OCI-LY1 (cell line): ENCODE measurements around the gene MRTFB.

Experiments used
- H2AFZ ChIP-seq: fragments of 200-600 bp; sonication (generic), shearing (Covaris generic); 2 replicates; pipeline ENCODE4 v1.6.0; 2014; ENCODE audit warnings: antibody characterized with exemption, mild to moderate bottlenecking, low read length
- H3F3A ChIP-seq: fragments of 200-600 bp; sonication (generic), shearing (Covaris generic); 2 replicates; pipeline ENCODE4 v1.6.0; 2014; ENCODE audit warnings: mild to moderate bottlenecking, antibody characterized with exemption, low read length, moderate library complexity; ENCODE audit not compliant: insufficient read depth
- H3K27ac ChIP-seq: fragments of 200-600 bp; sonication (generic); 2 replicates; pipeline ENCODE4 v1.5.1; 2014; ENCODE audit warnings: low read length, mixed run types, mild to moderate bottlenecking, low read depth; ENCODE audit not compliant: poor library complexity, severe bottlenecking
- H3K27me3 ChIP-seq: fragments of 200-600 bp; sonication (generic); 2 replicates; pipeline ENCODE4 v1.6.0; 2014; ENCODE audit warnings: antibody characterized with exemption, mild to moderate bottlenecking, low read length, moderate library complexity; ENCODE audit not compliant: insufficient read depth
- H3K36me3 ChIP-seq: fragments of 200-600 bp; sonication (generic); 2 replicates; pipeline ENCODE4 v1.6.1; 2014; ENCODE audit warnings: mild to moderate bottlenecking, antibody characterized with exemption, low read length, moderate library complexity, mixed read lengths; ENCODE audit not compliant: insufficient read depth
- H3K4me1 ChIP-seq: fragments of 200-600 bp; sonication (generic); 2 replicates; pipeline ENCODE4 v1.5.1; 2014; ENCODE audit warnings: mild to moderate bottlenecking, low read length, moderate library complexity; ENCODE audit not compliant: insufficient read depth, severe bottlenecking
- H3K4me2 ChIP-seq: fragments of 200-600 bp; sonication (generic), shearing (Covaris generic); 2 replicates; pipeline ENCODE4 v1.6.1; 2014; ENCODE audit warnings: low read length
- H3K4me3 ChIP-seq: fragments of 200-600 bp; sonication (generic); 2 replicates; pipeline ENCODE4 v1.5.1; 2014; ENCODE audit warnings: low read length, low read depth, mild to moderate bottlenecking, mixed read lengths; ENCODE audit not compliant: poor library complexity, severe bottlenecking
- H3K79me2 ChIP-seq: fragments of 200-600 bp; shearing (Covaris generic); 2 replicates; pipeline ENCODE4 v1.6.1; 2016; ENCODE audit warnings: mixed run types, low read length, mixed read lengths; ENCODE audit not compliant: insufficient read depth
- H3K9ac ChIP-seq: fragments of 200-600 bp; sonication (generic), shearing (Covaris generic); 2 replicates; pipeline ENCODE4 v1.6.1; 2014; ENCODE audit warnings: mild to moderate bottlenecking, low read length, mixed read lengths
- H3K9me2 ChIP-seq: fragments of 200-600 bp; sonication (generic), shearing (Covaris generic); 2 replicates; pipeline ENCODE4 v1.6.1; 2014; ENCODE audit warnings: low read depth, mild to moderate bottlenecking, low read length, mixed read lengths
- H3K9me3 ChIP-seq: fragments of 200-600 bp; shearing (Covaris generic); 2 replicates; pipeline ENCODE4 v1.6.1; 2014; ENCODE audit warnings: low read length, mixed read lengths
- H4K20me1 ChIP-seq: fragments of 200-600 bp; sonication (generic), shearing (Covaris generic); 2 replicates; pipeline ENCODE4 v1.6.0; 2016; ENCODE audit warnings: mild to moderate bottlenecking, low read length; ENCODE audit not compliant: insufficient read depth
- CTCF ChIP-seq: fragments of 200-600 bp; sonication (generic), shearing (Covaris generic); IDR thresholded peaks from 2 replicates; pipeline ENCODE4 v1.5.1; 2017; ENCODE audit warnings: mild to moderate bottlenecking, antibody characterized with exemption, low read length, moderate library complexity, mixed read lengths
- EZH2 ChIP-seq: fragments of 200-600 bp; sonication (generic), shearing (Covaris generic); IDR thresholded peaks from 2 replicates; pipeline ENCODE4 v1.8.0; 2017; ENCODE audit warnings: borderline replicate concordance, mixed run types, mild to moderate bottlenecking, antibody characterized with exemption, low read length, moderate library complexity, mixed read lengths

Gene MRTFB

DNA sequence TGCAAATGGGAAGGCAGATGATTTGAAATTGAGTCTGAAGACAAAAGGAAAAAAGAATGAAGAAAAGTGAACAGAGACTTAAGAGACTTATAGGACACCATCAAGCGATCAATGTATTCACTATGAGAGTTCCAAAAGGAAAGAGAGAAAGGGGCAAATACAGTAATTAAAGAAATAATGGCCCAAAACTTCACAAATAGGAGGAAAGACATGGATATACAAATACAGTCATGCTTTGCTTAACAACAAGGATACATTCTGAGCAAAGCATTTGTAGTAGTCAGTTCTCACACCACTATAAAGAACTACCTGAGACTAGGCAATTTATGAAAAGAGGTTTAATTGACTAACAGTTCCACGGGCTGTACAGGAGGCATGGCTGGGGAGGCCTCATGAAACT is 152.5 kb downstream of the MRTFB start:
- H2AFZ ChIP-seq: no peak overlapping the region
- H3K27ac ChIP-seq: no peak overlapping the region
- no peak overlapping the region for H3K4me2 ChIP-seq
- H3K27me3 ChIP-seq: no peaks in the 10 kb centered on the region
- H3K9me2 ChIP-seq: no peaks in the 10 kb centered on the region
- H3F3A ChIP-seq: no peaks in the 10 kb centered on the region
- H3K9me3 ChIP-seq: peaks cover 4% of the 10 kb centered on the region; the same call in 1 of the 2 replicates
- no peak overlapping the region for H3K9ac ChIP-seq
- peaks cover 50% of the 10 kb centered on the region for H3K36me3 ChIP-seq
- no peaks in the 10 kb centered on the region for H3K79me2 ChIP-seq
- no peaks in the 10 kb centered on the region for H3K4me1 ChIP-seq
- no peak overlapping the region for H3K4me3 ChIP-seq
- no peak for TF ChIP-seq CTCF
- TF ChIP-seq EZH2: no peak
- H4K20me1 ChIP-seq: no peaks in the 10 kb centered on the region

GRCh38 chr16:14225457-14225856 is 154.3 kb downstream of the MRTFB start:
- Histone ChIP-seq H3K27me3 (no peaks in the 10 kb centered on the region), H3K9ac (no peak overlapping the region), H4K20me1 (no peaks in the 10 kb centered on the region), H3K4me2 (no peak overlapping the region), H3K4me1 (no peaks in the 10 kb centered on the region), H3K9me3 (peaks cover 4% of the 10 kb centered on the region; the same call in 1 of the 2 replicates), H3K27ac (no peak overlapping the region), H2AFZ (no peak overlapping the region), H3K79me2 (no peaks in the 10 kb centered on the region), H3K4me3 (no peak overlapping the region), H3K36me3 (peaks cover 47% of the 10 kb centered on the region), H3K9me2 (no peaks in the 10 kb centered on the region), H3F3A (no peaks in the 10 kb centered on the region)
- TF ChIP-seq EZH2: no peak

DNA sequence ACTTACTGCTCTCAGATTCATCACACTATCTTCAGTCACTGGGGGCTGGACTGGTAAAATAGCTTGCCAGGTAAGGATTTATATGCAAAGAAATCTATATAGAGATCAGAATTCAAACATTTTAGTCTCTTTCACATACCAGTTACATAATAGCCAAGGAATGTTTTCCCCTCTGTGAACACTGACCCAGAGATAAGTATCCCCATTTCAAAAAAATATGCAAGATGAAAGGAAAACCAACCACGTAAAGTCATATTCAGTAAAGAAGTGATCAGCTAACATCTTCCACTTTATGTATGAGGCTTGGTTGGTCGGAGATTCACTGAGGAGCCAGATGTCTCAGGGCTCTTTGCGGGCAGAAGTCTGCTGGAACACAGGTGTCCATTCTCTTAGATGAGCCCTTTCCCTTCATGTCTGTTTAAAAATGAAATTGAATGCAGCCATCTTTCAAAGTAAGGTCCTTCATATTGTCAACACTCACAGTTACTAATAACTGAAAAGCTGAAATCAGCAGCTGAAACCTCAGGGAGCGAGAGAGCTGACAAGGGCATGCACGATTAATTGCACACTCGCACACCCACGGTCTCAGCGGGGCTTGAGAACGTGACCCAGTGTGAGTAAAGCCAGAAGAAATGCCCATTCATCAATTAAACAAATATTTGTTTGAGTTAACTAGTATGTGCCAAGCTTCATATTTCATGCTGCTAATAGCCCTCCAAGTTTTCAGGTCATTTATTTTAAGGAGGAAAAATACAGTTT is 161.2 kb downstream of the MRTFB start:
- peaks cover 11% of the 10 kb centered on the region; the same call in 1 of the 2 replicates for H3K36me3 ChIP-seq
- no peaks in the 10 kb centered on the region for H3K27me3 ChIP-seq
- H3K79me2 ChIP-seq: no peaks in the 10 kb centered on the region
- no peak overlapping the region for H2AFZ ChIP-seq
- no peaks in the 10 kb centered on the region for H3F3A ChIP-seq
- no peak overlapping the region for H3K9ac ChIP-seq
- H3K4me2 ChIP-seq: no peak overlapping the region
- H3K4me1 ChIP-seq: no peaks in the 10 kb centered on the region
- H4K20me1 ChIP-seq: no peaks in the 10 kb centered on the region
- H3K27ac ChIP-seq: no peak overlapping the region
- no peaks in the 10 kb centered on the region for H3K9me2 ChIP-seq
- H3K9me3 ChIP-seq: no peaks in the 10 kb centered on the region
- no peak overlapping the region for H3K4me3 ChIP-seq
- no peak for TF ChIP-seq EZH2
- TF ChIP-seq CTCF: no peak

- H3K9me3 ChIP-seq: no peaks in the 10 kb centered on the region
- H3K4me2 ChIP-seq: no peak overlapping the region
- TF ChIP-seq CTCF: no peak
- TF ChIP-seq EZH2: no peak
These were observed 165.3 kb downstream of the MRTFB start for GRCh38 chr16:14236401-14236800.

More at GRCh38 chr16:14236401-14236800, 165.3 kb downstream of the MRTFB start:
- H3K9ac ChIP-seq: no peak overlapping the region
- no peaks in the 10 kb centered on the region for H3K4me1 ChIP-seq
- H2AFZ ChIP-seq: no peak overlapping the region
- H3F3A ChIP-seq: no peaks in the 10 kb centered on the region
- H3K27ac ChIP-seq: no peak overlapping the region
- no peaks in the 10 kb centered on the region for H3K27me3 ChIP-seq
- no peaks in the 10 kb centered on the region for H3K9me2 ChIP-seq
- H4K20me1 ChIP-seq: no peaks in the 10 kb centered on the region
- H3K36me3 ChIP-seq: peaks cover 21% of the 10 kb centered on the region; the same call in 1 of the 2 replicates
- H3K4me3 ChIP-seq: no peak overlapping the region
- H3K79me2 ChIP-seq: no peaks in the 10 kb centered on the region
